ACC112 (cell line): ENCODE measurements around the gene CDH16.
"Not testable (repeated sequence)": the region's sequence is repeated elsewhere in the genome, so short reads cannot be mapped to it uniquely, and the experiment has no call there.

Experiments
- H2AFZ ChIP-seq: fragments of 200-600 bp; sonication (generic); one replicate; pipeline ENCODE4 v1.6.0; 2017; ENCODE audit warnings: antibody characterized with exemption, low read length; ENCODE audit not compliant: unreplicated experiment
- H3K27ac ChIP-seq: fragments of 200-600 bp; sonication (generic); 2 replicates; pipeline ENCODE4 v1.5.1; 2014; ENCODE audit warnings: low read depth, mild to moderate bottlenecking, antibody characterized with exemption, low read length, moderate library complexity
- H3K27me3 ChIP-seq: fragments of 200-600 bp; sonication (generic); 2 replicates; pipeline ENCODE4 v1.6.1; 2014; ENCODE audit warnings: mild to moderate bottlenecking, antibody characterized with exemption, low read length, moderate library complexity, mixed read lengths; ENCODE audit not compliant: insufficient read depth
- H3K36me3 ChIP-seq: fragments of 200-600 bp; sonication (generic); 2 replicates; pipeline ENCODE4 v1.6.1; 2016; ENCODE audit warnings: mild to moderate bottlenecking, antibody characterized with exemption, low read length, moderate library complexity, mixed read lengths; ENCODE audit not compliant: insufficient read depth
- H3K4me1 ChIP-seq: fragments of 200-600 bp; sonication (generic); one replicate; pipeline ENCODE4 v1.6.1; 2016; ENCODE audit warnings: low read length, mixed read lengths; ENCODE audit not compliant: insufficient read depth, unreplicated experiment, control insufficient read depth
- H3K4me3 ChIP-seq: fragments of 200-600 bp; sonication (generic); 2 replicates; pipeline ENCODE4 v1.5.1; 2014; ENCODE audit warnings: mild to moderate bottlenecking, low read depth, low read length
- H3K79me2 ChIP-seq: fragments of 200-600 bp; sonication (generic); one replicate; pipeline ENCODE4 v1.6.0; 2016; ENCODE audit warnings: low read length; ENCODE audit not compliant: control insufficient read depth, unreplicated experiment, insufficient read depth

Gene CDH16, protein sequence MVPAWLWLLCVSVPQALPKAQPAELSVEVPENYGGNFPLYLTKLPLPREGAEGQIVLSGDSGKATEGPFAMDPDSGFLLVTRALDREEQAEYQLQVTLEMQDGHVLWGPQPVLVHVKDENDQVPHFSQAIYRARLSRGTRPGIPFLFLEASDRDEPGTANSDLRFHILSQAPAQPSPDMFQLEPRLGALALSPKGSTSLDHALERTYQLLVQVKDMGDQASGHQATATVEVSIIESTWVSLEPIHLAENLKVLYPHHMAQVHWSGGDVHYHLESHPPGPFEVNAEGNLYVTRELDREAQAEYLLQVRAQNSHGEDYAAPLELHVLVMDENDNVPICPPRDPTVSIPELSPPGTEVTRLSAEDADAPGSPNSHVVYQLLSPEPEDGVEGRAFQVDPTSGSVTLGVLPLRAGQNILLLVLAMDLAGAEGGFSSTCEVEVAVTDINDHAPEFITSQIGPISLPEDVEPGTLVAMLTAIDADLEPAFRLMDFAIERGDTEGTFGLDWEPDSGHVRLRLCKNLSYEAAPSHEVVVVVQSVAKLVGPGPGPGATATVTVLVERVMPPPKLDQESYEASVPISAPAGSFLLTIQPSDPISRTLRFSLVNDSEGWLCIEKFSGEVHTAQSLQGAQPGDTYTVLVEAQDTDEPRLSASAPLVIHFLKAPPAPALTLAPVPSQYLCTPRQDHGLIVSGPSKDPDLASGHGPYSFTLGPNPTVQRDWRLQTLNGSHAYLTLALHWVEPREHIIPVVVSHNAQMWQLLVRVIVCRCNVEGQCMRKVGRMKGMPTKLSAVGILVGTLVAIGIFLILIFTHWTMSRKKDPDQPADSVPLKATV

DNA sequence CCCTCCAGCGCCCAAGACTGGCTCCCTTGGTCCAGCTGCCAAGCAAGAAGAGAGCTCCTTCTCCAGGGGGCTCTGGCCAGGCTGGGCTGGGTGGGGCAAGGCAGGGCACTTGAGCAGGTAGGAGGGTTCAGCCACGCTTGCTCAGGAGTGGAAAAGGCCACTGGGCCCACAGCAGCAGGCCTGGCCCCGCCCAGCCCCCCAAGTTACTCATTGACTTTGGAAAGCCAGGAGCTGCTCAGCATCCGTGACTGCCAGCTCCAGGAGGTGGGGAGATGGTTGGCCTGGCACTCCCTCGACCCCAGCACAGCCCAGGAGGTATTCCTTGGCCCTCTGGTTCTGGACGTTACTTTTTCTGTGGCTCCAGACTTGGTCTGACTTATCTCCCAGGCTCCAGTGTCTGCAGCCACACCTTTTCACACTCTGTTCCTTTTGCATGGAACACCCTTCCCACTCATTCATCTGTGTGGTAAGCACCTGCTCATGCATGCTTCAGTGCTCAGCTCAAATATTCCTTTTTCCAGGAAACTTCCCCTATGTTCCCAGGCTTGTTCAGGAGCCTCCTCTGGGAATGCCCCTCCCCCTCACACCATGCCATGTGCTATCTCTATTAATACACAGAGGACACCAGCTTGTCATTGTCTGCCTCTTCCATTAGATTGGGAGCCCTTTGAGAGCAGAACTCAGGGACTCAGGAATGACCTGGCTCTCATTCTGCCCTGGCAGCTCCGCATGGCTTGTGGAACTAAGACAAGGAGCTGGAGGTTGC lies at the start of gene CDH16:
CDH16 (minus strand) TSS at position 83 of the 766 bp plus-strand sequence. CDS start 820 bp downstream, outside the sequence.
- Histone ChIP-seq H3K36me3 (no peaks in the 10 kb centered on the region), H3K27me3 (peaks cover 15% of the 10 kb centered on the region), H3K27ac (no peak within 1 kb of the TSS), H2AFZ (no peak within 1 kb of the TSS), H3K4me1 (peaks cover 14% of the 10 kb centered on the region), H3K4me3 (no peak within 1 kb of the TSS), H3K79me2 (no peaks in the 10 kb centered on the region)

DNA sequence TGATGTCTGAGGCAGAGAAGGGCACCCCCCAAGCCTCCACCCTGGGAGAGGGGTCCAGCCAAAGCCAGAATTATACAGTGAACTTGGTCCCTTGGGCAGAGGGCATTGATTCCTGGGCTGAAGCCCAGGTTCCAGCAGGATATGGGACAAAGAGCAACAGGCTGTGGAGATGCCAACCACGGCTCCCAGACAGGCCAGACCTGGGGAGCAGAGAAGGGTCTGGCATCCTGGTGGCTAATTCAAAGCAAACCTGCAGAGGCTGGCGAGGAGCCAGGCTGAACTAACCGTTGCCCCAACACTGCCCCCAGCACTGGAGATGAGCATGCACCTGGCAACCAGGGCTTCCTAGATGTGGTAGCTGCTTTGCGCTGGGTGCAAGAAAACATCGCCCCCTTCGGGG lies 45.4 kb upstream of the CDH16 start:
- Histone ChIP-seq H3K4me3 (no peak overlapping the region), H3K79me2 (no peaks in the 10 kb centered on the region), H3K36me3 (no peaks in the 10 kb centered on the region), H2AFZ (no peak overlapping the region), H3K27ac (no peak overlapping the region), H3K4me1 (no peaks in the 10 kb centered on the region), H3K27me3 (no peaks in the 10 kb centered on the region)

DNA sequence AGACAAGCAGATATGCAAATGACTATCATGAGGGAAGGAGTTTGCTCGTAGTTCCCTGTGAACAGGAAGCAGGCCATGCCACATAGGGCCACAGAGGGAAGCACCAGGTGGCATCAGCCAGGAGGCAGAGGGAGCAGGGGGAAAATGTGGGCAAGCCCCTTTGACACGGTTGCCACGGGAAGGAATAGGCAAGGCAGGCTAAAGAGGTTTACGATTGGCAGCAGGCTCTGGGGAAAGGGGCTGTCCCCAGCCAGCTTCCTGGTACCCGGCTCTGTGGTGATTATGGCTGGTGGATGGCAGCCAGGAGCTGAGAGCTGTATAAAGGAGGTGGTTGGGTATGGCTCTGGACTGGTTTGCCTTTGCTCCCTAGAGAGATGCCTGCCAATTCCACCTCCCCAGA lies 43.2 kb upstream of the CDH16 start:
- Histone ChIP-seq H3K27ac (no peak overlapping the region), H2AFZ (no peak overlapping the region), H3K4me3 (no peak overlapping the region), H3K36me3 (no peaks in the 10 kb centered on the region), H3K79me2 (no peaks in the 10 kb centered on the region), H3K27me3 (peaks cover 3% of the 10 kb centered on the region; the same call in 1 of the 2 replicates), H3K4me1 (no peaks in the 10 kb centered on the region)

DNA sequence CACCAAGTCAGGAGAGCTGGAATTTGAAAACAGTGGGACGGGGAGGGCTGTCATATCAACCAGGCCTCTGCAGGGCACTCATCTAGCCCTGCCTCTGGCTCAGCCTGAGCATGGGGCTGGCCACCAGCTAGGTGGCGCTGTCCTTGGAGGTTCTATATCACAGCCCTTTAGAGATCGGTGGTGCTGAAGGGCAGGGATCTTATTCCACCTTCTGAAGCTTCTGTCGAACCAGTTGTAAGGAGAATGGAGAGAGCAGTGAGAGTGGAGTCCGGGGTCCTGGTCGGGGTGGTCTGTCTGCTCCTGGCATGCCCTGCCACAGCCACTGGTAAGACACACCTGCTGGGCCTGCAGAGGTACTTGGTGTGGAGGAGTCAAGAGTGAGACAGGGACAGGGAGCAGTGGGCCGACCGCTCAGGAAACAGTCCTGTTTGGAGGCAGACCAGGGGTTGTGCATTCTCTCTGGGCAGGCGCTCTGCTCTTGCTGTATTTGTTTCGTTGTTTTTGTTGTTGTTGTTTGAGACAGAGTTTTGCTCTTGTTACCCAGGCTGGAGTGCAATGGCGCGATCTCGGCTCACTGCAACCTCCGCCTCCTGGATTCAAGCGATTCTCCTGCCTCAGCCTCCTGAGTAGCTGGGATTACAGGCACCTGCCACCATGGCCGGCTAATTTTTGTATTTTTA lies 42.5 kb upstream of the CDH16 start, which contains the start of gene CES3:
CES3 (plus strand) TSS at position 202 of the 680 bp plus-strand sequence; CDS start at position 244, 42 bp downstream.
- Histone ChIP-seq H3K79me2 (no peaks in the 10 kb centered on the region), H3K4me1 (no peaks in the 10 kb centered on the region), H3K27ac (no peak within 1 kb of the TSS), H3K4me3 (no peak within 1 kb of the TSS), H3K36me3 (no peaks in the 10 kb centered on the region), H2AFZ (no peak within 1 kb of the TSS), H3K27me3 (peaks cover 3% of the 10 kb centered on the region; the same call in 1 of the 2 replicates)

DNA sequence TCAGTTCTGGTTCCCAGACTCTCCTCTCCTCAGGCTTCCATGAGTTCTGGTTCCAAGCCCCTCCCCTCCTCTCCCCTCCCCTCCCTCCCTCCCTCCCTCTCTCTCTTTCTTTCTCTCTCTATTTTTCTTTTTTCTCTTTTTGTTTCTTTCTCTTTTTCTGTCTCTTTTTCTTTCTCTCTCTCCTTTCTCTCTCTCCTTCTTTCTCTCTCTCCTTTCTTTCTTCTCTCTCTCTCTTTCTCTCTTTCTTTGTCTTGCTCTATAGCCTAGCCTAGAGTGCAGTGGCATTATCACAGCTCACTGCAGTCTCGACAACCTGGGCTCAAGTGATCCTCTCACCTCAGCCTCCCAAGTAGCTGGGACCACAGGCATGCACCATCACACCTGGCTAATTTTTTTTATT lies 41.6 kb upstream of the CDH16 start:
- Histone ChIP-seq H3K27ac (no peak overlapping the region), H2AFZ (no peak overlapping the region), H3K27me3 (peaks cover 3% of the 10 kb centered on the region; the same call in 1 of the 2 replicates), H3K4me1 (no peaks in the 10 kb centered on the region), H3K36me3 (no peaks in the 10 kb centered on the region), H3K4me3 (no peak overlapping the region), H3K79me2 (no peaks in the 10 kb centered on the region)

DNA sequence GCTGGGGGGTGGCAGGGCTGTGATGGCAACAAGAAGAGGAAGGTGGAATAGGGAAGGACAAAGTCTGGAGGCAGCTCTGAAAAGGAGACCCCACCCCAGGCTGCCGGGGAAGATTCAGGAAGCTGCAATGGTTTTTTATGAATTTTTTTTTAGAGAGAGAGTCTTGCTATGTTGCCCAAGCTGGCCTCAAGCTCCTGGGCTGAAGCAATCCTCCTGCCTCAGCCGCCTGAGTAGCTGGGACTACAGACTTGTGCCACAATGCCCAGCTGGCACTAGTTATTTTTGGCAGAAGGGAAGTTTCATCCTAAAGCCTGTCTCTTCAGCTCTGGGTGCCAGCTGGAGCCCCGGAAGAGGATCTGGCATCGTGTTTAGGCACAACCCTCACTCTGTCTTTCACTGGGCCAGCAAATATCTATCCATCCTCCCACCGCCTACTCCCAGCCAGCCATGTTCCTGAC lies 41.0 kb upstream of the CDH16 start:
- H3K27ac ChIP-seq, result no peak overlapping the region
- no peaks in the 10 kb centered on the region for H3K36me3 ChIP-seq
- H2AFZ ChIP-seq, result no peak overlapping the region
- H3K79me2 ChIP-seq, result no peaks in the 10 kb centered on the region
- peaks cover 3% of the 10 kb centered on the region; the same call in 1 of the 2 replicates for H3K27me3 ChIP-seq
- no peak overlapping the region for H3K4me3 ChIP-seq
- no peaks in the 10 kb centered on the region for H3K4me1 ChIP-seq

DNA sequence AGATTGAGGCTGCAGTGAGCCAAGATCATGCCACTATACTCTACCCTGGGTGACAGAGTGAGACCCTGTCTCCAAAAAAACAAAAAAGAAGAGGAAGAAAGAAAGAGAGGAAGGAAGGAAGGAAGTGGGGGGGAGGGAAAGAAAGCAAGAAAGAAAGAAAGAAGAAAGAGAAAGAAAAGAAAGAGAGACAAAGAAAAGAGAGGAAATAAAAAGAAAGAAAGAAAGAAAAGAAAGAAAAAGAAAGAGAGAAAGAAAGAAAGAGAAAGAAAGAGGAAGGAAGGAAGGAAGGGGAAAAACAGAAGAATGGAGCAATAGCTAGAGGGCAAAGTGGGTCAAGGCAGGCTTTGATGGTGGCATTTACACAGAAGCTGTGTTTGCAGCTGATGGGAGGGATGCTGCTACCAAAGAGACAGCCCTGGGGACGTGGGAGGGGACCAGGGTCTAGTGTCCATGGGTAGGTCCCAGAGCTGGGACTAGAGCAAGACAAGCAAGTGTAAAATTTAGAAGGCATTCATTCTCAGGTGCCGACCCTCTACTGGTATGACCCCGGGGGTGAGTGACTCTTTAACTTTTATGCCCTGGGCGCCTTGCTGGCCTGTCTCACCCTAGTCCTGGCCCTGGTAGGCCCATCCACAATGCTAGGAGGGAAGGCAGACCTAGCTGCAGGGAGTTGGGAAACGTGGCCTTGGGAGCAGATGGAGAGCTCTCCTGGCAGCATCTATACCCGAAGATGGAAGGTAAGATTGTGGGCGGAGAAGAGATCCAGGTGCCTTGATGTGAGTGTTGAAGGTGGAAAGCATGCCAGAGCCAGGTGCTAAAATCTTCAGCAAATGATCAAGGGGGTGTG lies 40.4 kb upstream of the CDH16 start:
- Histone ChIP-seq H3K4me1 (no peaks in the 10 kb centered on the region), H3K27me3 (peaks cover 3% of the 10 kb centered on the region; the same call in 1 of the 2 replicates), H3K36me3 (no peaks in the 10 kb centered on the region), H2AFZ (no peak overlapping the region), H3K4me3 (no peak overlapping the region), H3K79me2 (no peaks in the 10 kb centered on the region), H3K27ac (no peak overlapping the region)

DNA sequence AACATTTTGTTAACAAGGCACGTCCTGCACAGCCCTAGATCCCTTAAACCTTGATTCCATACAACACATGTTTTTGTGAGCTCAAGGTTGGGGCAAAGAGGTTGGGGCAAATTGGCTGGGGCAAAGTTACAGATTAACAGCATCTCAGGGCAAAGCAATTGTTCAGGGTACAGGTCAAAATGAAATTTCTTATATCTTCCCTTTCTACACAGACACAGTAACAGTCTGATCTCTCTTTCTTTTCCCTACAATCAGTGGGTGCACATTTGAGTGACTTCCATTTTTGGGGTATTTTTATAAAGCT lies 37.4 kb upstream of the CDH16 start:
- H3K4me1 ChIP-seq, H2AFZ ChIP-seq, H3K36me3 ChIP-seq, H3K4me3 ChIP-seq, H3K27me3 ChIP-seq, H3K27ac ChIP-seq, H3K79me2 ChIP-seq: not testable (repeated sequence)

DNA sequence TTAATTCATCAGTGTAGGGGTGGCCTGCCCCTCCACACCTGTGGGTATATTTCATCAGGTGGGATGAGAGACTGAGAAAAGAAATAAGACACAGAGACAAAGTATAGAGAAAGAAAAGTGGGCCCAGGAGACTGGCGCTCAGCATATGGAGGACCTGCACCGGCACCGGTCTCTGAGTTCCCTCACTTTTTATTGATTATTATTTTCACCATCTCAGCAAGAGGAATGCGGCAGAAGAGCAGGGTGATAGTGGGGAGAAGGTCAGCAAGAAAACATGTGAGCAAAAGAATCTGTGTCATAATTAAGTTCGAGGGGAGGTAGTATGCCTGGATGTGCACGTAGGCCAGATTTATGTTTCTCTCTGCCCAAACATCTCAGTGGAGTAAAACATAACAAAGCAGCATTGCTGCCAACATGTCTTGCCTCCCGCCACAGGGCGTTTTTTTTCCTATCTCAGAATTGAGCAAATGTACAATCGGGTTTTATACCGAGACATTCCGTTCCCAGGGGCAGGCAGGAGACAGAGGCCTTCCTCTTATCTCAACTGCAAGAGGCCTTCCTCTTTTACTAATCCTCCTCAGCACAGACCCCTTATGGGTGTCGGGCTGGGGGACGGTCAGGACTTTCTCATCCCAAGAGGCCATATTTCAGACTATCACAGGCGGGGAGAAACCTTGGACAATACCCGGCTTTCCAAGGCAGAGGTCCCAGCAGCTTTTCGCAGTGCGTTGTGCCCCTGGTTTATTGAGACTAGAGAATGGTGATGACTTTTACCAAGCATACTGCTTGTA lies 36.9 kb upstream of the CDH16 start:
- H3K4me3 ChIP-seq, H3K36me3 ChIP-seq, H2AFZ ChIP-seq, H3K4me1 ChIP-seq, H3K79me2 ChIP-seq, H3K27ac ChIP-seq, H3K27me3 ChIP-seq: not testable (repeated sequence)
